HCT116 (cell line): Measurements from ENCODE around the gene HEMGN.
"Not testable (repeated sequence)": the region's sequence is repeated elsewhere in the genome, so short reads cannot be mapped to it uniquely, and the experiment has no call there.

Experiments used
- CBX3 ChIP-seq: IDR thresholded peaks from 2 replicates; pipeline ENCODE4 v1.6.1; 2012; ENCODE audit warnings: low read depth
- CEBPB ChIP-seq: IDR thresholded peaks from 2 replicates; pipeline ENCODE4 v1.6.1; 2012; ENCODE audit warnings: low read depth
- CTCF ChIP-seq, 3 experiments: fragments of 200-600 bp in 1 of 3; sonication (generic) in 1 of 3; IDR thresholded peaks in 2 of 3; conservative IDR thresholded peaks in 1 of 3; 2 replicates each; pipeline ENCODE4 v1.5.1; 2012 to 2017; ENCODE audit warnings: low read depth in 2 of 3, low read length in 2 of 3, antibody characterized with exemption in 1 of 3, borderline replicate concordance in 1 of 3, control low read depth in 1 of 3, mild to moderate bottlenecking in 1 of 3, mixed read lengths in 1 of 3, mixed run types in 1 of 3, moderate library complexity in 1 of 3; ENCODE audit not compliant: insufficient read depth in 1 of 3
- EZH2 ChIP-seq: fragments of 200-600 bp; sonication (generic); IDR thresholded peaks from 2 replicates; pipeline ENCODE4 v1.6.1; 2017; ENCODE audit warnings: antibody characterized with exemption, mixed run types
- JUND ChIP-seq: IDR thresholded peaks from 2 replicates; pipeline ENCODE4 v1.6.1; 2012
- POLR2A ChIP-seq: IDR thresholded peaks from 2 replicates; pipeline ENCODE4 v1.7.0; 2011; ENCODE audit warnings: borderline replicate concordance; ENCODE audit not compliant: insufficient read depth, insufficient read length; ENCODE audit errors: extremely low read depth
- POLR2AphosphoS5 ChIP-seq: IDR thresholded peaks from 2 replicates; pipeline ENCODE4 v1.6.1; 2011; ENCODE audit warnings: mild to moderate bottlenecking, low read depth, low read length, moderate library complexity
- RAD21 ChIP-seq: IDR thresholded peaks from 2 replicates; pipeline ENCODE4 v1.6.1; 2012; ENCODE audit warnings: low read depth, mild to moderate bottlenecking
- REST ChIP-seq: IDR thresholded peaks from 2 replicates; pipeline ENCODE4 v1.6.1; 2012; ENCODE audit warnings: low read depth
- SP1 ChIP-seq: IDR thresholded peaks from 2 replicates; pipeline ENCODE4 v1.6.1; 2012; ENCODE audit warnings: low read depth
- TCF7L2 ChIP-seq: IDR thresholded peaks from 2 replicates; pipeline ENCODE4 v1.7.0; 2011; ENCODE audit warnings: borderline replicate concordance, inconsistent platforms; ENCODE audit not compliant: insufficient read depth, insufficient read length; ENCODE audit errors: extremely low read depth
- YY1 ChIP-seq: IDR thresholded peaks from 2 replicates; pipeline ENCODE4 v1.6.1; 2011; ENCODE audit warnings: low read length, low read depth, moderate library complexity, mild to moderate bottlenecking; ENCODE audit not compliant: insufficient replicate concordance; ENCODE audit errors: extremely low read depth

GRCh38 chr9:97960678-97961328 is 22.8 kb upstream of the HEMGN start:
- TF ChIP-seq CTCF (IDR thresholded peaks at IDR 0.05 in 2 of 3, conservative IDR thresholded peaks at IDR 0.05 in 1 of 3; ENCODE audit: borderline replicate concordance in 1 of 3, insufficient read depth in 1 of 3, low read depth in 2 of 3, low read length in 2 of 3); POLR2A; EZH2; REST; JUND; RAD21; TCF7L2; POLR2AphosphoS5; CEBPB; SP1; CBX3; YY1: not testable (repeated sequence)
